ENCODE measurements around the gene FANCC.

FANCC gene

GRCh38 chr9:95147452-95148207, 169.9 kb downstream of the FANCC start:
- H3K27ac ChIP-seq, result no peak overlapping the region
- DNase-seq (ENCODE audit: low spot score), result no peak
- ChIA-PET POLR2A (ENCODE audit: low non-redundant PET) (no interaction called here), CTCF (no interaction called here)
- TF ChIP-seq, protein P1, sequence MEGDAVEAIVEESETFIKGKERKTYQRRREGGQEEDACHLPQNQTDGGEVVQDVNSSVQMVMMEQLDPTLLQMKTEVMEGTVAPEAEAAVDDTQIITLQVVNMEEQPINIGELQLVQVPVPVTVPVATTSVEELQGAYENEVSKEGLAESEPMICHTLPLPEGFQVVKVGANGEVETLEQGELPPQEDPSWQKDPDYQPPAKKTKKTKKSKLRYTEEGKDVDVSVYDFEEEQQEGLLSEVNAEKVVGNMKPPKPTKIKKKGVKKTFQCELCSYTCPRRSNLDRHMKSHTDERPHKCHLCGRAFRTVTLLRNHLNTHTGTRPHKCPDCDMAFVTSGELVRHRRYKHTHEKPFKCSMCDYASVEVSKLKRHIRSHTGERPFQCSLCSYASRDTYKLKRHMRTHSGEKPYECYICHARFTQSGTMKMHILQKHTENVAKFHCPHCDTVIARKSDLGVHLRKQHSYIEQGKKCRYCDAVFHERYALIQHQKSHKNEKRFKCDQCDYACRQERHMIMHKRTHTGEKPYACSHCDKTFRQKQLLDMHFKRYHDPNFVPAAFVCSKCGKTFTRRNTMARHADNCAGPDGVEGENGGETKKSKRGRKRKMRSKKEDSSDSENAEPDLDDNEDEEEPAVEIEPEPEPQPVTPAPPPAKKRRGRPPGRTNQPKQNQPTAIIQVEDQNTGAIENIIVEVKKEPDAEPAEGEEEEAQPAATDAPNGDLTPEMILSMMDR (conservative IDR thresholded peaks at IDR 0.05; ENCODE audit: low read depth), result no peak

- TF ChIP-seq, protein P1 (conservative IDR thresholded peaks at IDR 0.05; ENCODE audit: low read depth), result no peak
- ChIA-PET POLR2A (ENCODE audit: low non-redundant PET) (no interaction called here), CTCF (interaction anchor here (0.9 to 1.0 kb wide), 2 partner anchors 16 to 17 kb away, joined by 3 to 7 read pairs; no protein-coding TSS in a partner anchor)
- DNase-seq (ENCODE audit: low spot score), result no peak
- H3K27ac ChIP-seq, result peak overlapping the region; percentile 1; the same call in 1 of the 2 replicates
Observed at GRCh38 chr9:95143591-95144561, 173.6 kb downstream of the FANCC start.

GRCh38 chr9:95142728-95143127, 174.8 kb downstream of the FANCC start:
- ChIA-PET POLR2A (ENCODE audit: low non-redundant PET) (no interaction called here), CTCF (interaction anchor here (0.6 to 1.1 kb wide), 4 partner anchors 11 to 82 kb away, joined by 3 to 4 read pairs (median 4); no protein-coding TSS in a partner anchor)
- no peak for DNase-seq (ENCODE audit: low spot score)
- TF ChIP-seq, protein P1 (conservative IDR thresholded peaks at IDR 0.05; ENCODE audit: low read depth), result no peak
- H3K27ac ChIP-seq, result no peak overlapping the region

DNA sequence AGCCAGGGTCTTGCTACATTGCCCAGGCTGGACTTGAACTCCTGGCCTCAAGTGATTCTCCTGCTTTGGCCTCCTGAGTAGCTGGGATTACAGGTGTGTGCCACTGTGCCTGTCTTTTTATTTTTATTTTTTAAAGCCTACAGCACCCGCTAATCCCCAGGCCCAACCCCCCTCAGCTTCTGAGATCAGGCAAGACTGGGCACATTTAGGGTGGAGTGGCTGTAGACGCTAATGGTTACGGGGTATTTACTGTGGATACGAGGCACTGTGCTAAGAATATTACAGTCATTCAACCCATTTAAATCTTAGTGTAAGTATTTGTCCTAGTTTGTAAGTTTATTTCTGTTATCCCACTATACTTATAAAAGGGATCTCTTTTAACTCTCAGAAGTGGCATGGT, 175.2 kb downstream of the FANCC start:
- DNase-seq (ENCODE audit: low spot score), result no peak
- CTCF ChIA-PET, result interaction anchor here (0.8 to 1.1 kb wide), 2 partner anchors 11 to 12 kb away, joined by 4 read pairs; no protein-coding TSS in a partner anchor
- POLR2A ChIA-PET (ENCODE audit: low non-redundant PET), result no interaction called here
- TF ChIP-seq, protein P1 (conservative IDR thresholded peaks at IDR 0.05; ENCODE audit: low read depth), result no peak
- H3K27ac ChIP-seq, result no peak overlapping the region

DNA sequence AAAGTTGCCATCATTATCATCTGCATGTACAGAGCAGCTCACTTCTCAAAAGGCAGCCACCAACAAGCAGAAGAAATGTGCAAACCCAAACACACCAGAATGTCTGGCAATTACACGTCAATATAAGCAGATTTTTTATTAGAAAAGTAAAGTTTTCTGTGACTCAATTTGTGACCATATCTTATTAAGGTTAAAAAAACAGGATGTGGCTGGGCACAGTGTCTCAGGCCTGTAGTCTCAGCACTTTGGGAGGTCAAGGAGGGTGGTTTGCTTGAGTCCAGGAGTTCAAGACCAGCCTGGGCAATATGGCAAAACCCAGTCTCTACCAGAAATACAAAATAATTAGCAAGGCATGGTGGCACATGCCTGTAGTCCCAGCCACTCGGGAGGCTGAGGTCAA, 176.7 kb downstream of the FANCC start:
- CTCF ChIA-PET, result interaction anchor here (0.7 kb wide), 1 partner anchor 9 kb away, joined by 4 read pairs; no protein-coding TSS in a partner anchor
- no peak overlapping the region for H3K27ac ChIP-seq
- POLR2A ChIA-PET (ENCODE audit: low non-redundant PET), result no interaction called here
- DNase-seq (ENCODE audit: low spot score), result no peak
- TF ChIP-seq, protein P1 (conservative IDR thresholded peaks at IDR 0.05; ENCODE audit: low read depth), result no peak

DNA sequence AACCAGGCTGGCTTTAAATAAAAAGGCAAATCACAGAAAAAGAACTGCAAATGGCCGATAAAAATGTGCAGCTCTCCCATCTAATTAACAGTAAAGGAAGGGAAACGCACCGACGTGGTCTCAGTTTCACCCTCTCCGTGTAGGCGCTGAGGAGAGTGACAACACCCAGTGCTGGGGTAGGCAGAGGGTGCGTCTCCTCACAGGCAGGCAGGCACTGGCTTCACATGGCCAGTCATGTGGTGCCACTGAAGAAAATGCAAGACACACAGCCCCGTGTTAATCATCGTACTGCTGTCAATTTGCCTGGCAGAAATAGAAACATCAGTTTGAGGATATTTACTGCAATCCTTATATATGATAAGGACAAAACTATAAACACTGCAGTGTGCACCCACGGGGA, 178.4 kb downstream of the FANCC start:
- POLR2A ChIA-PET (ENCODE audit: low non-redundant PET), result no interaction called here
- CTCF ChIA-PET, result interaction anchor here (0.6 to 1.6 kb wide), 6 partner anchors 29 to 1147 kb away, joined by 3 to 4 read pairs (median 3); no protein-coding TSS in a partner anchor
- no peak for DNase-seq (ENCODE audit: low spot score)
- TF ChIP-seq, protein P1 (conservative IDR thresholded peaks at IDR 0.05; ENCODE audit: low read depth), result no peak
- H3K27ac ChIP-seq, result no peak overlapping the region

All from RWPE1 (cell line).